ENCODE measurements around the gene DOLPP1. TPM values are rescaled to one million over a fixed set of nuclear protein-coding genes. Genes with fewer than 3 reads are reported as not detected.

DOLPP1 gene
- total and polyA plus RNA-seq, 2 of the 13 experiments (the other 11 are each of a cell fraction or from before 2014, with no cell fraction given): 21.0 to 34.1 TPM

DNA sequence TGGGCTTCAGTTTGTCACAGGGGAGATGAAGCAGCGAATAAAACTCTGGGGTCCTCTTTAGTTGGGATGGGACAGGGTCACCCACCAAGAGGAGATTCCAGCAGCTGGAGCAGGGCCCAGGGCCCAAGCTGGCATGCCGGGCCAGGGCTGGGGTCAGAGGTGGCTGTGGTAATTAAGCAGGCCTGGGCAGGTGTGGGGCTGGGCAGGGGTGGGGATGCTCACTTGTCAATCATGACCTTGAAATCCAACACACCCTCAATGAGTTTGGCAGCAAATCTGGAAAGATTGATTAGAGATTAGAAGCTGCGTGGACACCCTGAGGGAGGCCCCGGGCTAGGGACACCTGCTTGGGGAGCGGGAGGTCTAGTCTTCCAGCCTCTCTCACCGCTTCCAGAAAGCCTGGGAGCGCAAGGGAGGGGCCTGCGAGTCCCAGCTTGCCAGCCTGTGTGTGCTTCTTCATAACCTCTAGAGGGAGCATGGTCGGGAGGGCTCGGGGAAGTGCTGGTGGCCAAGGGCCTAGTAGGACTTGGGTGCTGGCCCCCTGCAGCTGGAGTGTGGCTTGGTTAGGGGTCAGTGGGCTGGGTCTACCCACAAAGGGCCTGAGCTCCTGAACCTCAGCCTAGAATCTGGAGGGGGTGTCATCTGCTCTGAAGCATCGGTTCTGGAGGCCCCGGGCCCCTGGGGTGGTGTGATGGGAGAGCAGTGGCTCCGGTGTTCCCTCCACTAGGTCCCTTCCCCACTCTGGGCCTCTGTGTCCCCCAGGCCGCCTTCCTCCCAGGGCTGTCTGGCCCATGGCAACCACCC, 22.1 kb downstream of the DOLPP1 start (continued):
- TF ChIP-seq SMC3 (IDR thresholded peaks at IDR 0.05; ENCODE audit: low read length): 0 out of 2 replicates have a peak, but pooled peaks have one; percentile 9
- no peak for TF ChIP-seq ZNF709 (CRISPR knock-in tag; IDR thresholded peaks at IDR 0.05)
- TF ChIP-seq, protein P1, sequence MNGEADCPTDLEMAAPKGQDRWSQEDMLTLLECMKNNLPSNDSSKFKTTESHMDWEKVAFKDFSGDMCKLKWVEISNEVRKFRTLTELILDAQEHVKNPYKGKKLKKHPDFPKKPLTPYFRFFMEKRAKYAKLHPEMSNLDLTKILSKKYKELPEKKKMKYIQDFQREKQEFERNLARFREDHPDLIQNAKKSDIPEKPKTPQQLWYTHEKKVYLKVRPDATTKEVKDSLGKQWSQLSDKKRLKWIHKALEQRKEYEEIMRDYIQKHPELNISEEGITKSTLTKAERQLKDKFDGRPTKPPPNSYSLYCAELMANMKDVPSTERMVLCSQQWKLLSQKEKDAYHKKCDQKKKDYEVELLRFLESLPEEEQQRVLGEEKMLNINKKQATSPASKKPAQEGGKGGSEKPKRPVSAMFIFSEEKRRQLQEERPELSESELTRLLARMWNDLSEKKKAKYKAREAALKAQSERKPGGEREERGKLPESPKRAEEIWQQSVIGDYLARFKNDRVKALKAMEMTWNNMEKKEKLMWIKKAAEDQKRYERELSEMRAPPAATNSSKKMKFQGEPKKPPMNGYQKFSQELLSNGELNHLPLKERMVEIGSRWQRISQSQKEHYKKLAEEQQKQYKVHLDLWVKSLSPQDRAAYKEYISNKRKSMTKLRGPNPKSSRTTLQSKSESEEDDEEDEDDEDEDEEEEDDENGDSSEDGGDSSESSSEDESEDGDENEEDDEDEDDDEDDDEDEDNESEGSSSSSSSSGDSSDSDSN (CRISPR knock-in tag; IDR thresholded peaks at IDR 0.05): peak; percentile 21; the same call in 1 of the 2 replicates
- no peak for TF ChIP-seq ZNF329 (CRISPR knock-in tag; IDR thresholded peaks at IDR 0.05; ENCODE audit: low read depth)
- TF ChIP-seq STAG1 (CRISPR knock-in tag; IDR thresholded peaks at IDR 0.05): peak; percentile 16; the same call in 1 of the 2 replicates
- peak; percentile 8; the same call in 1 of the 2 replicates for TF ChIP-seq ZBTB38 (CRISPR knock-in tag; IDR thresholded peaks at IDR 0.05)
- TF ChIP-seq, protein P2, sequence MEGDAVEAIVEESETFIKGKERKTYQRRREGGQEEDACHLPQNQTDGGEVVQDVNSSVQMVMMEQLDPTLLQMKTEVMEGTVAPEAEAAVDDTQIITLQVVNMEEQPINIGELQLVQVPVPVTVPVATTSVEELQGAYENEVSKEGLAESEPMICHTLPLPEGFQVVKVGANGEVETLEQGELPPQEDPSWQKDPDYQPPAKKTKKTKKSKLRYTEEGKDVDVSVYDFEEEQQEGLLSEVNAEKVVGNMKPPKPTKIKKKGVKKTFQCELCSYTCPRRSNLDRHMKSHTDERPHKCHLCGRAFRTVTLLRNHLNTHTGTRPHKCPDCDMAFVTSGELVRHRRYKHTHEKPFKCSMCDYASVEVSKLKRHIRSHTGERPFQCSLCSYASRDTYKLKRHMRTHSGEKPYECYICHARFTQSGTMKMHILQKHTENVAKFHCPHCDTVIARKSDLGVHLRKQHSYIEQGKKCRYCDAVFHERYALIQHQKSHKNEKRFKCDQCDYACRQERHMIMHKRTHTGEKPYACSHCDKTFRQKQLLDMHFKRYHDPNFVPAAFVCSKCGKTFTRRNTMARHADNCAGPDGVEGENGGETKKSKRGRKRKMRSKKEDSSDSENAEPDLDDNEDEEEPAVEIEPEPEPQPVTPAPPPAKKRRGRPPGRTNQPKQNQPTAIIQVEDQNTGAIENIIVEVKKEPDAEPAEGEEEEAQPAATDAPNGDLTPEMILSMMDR (CRISPR knock-in tag; IDR thresholded peaks at IDR 0.05): peak; percentile 63
- TF ChIP-seq, protein P3, sequence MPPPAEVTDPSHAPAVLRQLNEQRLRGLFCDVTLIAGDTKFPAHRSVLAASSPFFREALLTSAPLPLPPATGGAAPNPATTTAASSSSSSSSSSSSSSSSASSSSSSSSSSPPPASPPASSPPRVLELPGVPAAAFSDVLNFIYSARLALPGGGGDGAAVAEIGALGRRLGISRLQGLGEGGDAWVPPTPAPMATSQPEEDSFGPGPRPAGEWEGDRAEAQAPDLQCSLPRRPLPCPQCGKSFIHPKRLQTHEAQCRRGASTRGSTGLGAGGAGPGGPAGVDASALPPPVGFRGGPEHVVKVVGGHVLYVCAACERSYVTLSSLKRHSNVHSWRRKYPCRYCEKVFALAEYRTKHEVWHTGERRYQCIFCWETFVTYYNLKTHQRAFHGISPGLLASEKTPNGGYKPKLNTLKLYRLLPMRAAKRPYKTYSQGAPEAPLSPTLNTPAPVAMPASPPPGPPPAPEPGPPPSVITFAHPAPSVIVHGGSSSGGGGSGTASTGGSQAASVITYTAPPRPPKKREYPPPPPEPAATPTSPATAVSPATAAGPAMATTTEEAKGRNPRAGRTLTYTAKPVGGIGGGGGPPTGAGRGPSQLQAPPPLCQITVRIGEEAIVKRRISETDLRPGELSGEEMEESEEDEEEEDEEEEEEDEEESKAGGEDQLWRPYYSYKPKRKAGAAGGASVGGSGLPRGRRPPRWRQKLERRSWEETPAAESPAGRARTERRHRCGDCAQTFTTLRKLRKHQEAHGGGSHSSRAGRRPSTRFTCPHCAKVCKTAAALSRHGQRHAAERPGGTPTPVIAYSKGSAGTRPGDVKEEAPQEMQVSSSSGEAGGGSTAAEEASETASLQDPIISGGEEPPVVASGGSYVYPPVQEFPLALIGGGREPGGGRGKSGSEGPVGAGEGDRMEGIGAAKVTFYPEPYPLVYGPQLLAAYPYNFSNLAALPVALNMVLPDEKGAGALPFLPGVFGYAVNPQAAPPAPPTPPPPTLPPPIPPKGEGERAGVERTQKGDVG (CRISPR knock-in tag; IDR thresholded peaks at IDR 0.05; ENCODE audit: borderline replicate concordance): 0 out of 2 replicates have a peak, but pooled peaks have one; percentile 41
- peak; percentile 86 for TF ChIP-seq XRCC5 (optimal IDR thresholded peaks at IDR 0.05; ENCODE audit: low read length)
- TF ChIP-seq U2AF2 (IDR thresholded peaks at IDR 0.05; ENCODE audit: low read depth, low read length): no peak
- peak; percentile 37; the same call in 1 of the 2 replicates for TF ChIP-seq ZFX (CRISPR knock-in tag; IDR thresholded peaks at IDR 0.05; ENCODE audit: low read depth)
- TF ChIP-seq ZNF274 (CRISPR knock-in tag; IDR thresholded peaks at IDR 0.05): 0 out of 2 replicates have a peak, but pooled peaks have one; percentile 39
- TF ChIP-seq, protein P4, sequence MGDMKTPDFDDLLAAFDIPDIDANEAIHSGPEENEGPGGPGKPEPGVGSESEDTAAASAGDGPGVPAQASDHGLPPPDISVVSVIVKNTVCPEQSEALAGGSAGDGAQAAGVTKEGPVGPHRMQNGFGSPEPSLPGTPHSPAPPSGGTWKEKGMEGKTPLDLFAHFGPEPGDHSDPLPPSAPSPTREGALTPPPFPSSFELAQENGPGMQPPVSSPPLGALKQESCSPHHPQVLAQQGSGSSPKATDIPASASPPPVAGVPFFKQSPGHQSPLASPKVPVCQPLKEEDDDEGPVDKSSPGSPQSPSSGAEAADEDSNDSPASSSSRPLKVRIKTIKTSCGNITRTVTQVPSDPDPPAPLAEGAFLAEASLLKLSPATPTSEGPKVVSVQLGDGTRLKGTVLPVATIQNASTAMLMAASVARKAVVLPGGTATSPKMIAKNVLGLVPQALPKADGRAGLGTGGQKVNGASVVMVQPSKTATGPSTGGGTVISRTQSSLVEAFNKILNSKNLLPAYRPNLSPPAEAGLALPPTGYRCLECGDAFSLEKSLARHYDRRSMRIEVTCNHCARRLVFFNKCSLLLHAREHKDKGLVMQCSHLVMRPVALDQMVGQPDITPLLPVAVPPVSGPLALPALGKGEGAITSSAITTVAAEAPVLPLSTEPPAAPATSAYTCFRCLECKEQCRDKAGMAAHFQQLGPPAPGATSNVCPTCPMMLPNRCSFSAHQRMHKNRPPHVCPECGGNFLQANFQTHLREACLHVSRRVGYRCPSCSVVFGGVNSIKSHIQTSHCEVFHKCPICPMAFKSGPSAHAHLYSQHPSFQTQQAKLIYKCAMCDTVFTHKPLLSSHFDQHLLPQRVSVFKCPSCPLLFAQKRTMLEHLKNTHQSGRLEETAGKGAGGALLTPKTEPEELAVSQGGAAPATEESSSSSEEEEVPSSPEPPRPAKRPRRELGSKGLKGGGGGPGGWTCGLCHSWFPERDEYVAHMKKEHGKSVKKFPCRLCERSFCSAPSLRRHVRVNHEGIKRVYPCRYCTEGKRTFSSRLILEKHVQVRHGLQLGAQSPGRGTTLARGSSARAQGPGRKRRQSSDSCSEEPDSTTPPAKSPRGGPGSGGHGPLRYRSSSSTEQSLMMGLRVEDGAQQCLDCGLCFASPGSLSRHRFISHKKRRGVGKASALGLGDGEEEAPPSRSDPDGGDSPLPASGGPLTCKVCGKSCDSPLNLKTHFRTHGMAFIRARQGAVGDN (CRISPR knock-in tag; IDR thresholded peaks at IDR 0.05): peak; percentile 37; the same call in 1 of the 2 replicates
- 0 out of 2 replicates have a peak, but pooled peaks have one; percentile 26 for TF ChIP-seq HNRNPL (IDR thresholded peaks at IDR 0.05; ENCODE audit: low read depth, low read length)

Measured in HepG2 (cell line).